HUDEP-2 (cell line): ENCODE data around the gene RPL28.
A peak's percentile ranks its signal among the peaks of the same experiment; 100 is the strongest.

Experiments
- DNase-seq, 76 experiments: peaks; one replicate each; lab custom pipeline; 2025; ENCODE audit not compliant: unreplicated experiment in 76 of 76; lab: John Stamatoyannopoulos, UW

Gene RPL28

DNA sequence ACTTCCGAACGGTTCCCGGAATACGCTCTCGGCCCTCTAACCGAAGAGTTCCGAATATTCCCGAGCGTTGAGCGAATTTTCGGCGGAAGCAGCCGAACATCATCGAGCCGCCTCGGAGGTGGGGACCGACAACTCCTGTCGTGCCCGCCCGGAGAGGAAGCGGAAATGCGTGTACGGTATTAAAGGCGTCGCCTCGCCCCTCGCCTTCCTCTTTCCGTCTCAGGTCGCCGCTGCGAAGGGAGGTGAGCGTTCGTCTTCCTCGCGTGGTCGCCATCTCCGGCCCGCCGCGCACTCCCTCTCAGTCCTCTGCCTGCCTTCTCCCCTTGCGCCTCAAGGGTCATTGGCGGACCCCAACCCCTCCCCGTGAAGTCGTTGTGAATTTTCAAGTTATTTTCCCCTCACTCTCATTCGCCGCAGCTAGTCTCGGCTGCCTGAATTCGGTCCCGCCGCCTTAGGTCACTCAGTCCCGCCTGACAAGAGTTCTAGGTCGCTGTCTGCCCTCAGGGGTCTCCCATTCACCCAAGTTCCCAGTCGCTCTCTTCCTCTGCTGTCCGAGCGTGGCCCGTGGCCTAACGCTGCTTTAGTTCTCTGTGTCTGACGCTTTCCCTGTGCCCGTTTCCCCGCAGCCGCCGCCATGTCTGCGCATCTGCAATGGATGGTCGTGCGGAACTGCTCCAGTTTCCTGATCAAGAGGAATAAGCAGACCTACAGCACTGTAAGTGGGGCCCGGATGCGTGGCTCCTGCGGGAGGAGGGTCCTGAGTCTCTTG, at the start of gene RPL28:
TSS of gene RPL28 (plus strand) at position 209 of the 769 bp plus-strand sequence. CDS start at position 635, 426 bp downstream.
- peak in 75 of 76 experiments; percentile 81 to 100 (median 99) for DNase-seq

DNA sequence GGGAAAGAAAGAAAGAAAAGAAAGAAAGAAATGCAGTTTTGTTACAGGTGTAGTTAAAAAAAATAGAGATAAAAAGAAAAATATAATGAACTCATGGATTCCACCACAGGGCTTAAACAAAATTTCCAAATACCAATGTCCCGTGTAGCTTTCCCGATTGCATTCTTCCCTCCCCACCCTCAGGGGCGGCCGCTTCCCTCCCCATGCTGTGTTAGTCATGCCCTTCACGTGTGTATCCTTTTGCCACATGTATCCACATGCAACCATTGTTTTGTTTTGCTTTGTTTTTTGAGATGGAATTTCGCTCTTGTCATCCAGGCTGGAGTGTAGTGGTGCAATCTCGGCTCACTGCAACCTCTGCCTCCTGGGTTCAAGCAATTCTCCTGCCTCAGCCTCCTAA, 49.6 kb upstream of the RPL28 start:
- DNase-seq = no peak

DNA sequence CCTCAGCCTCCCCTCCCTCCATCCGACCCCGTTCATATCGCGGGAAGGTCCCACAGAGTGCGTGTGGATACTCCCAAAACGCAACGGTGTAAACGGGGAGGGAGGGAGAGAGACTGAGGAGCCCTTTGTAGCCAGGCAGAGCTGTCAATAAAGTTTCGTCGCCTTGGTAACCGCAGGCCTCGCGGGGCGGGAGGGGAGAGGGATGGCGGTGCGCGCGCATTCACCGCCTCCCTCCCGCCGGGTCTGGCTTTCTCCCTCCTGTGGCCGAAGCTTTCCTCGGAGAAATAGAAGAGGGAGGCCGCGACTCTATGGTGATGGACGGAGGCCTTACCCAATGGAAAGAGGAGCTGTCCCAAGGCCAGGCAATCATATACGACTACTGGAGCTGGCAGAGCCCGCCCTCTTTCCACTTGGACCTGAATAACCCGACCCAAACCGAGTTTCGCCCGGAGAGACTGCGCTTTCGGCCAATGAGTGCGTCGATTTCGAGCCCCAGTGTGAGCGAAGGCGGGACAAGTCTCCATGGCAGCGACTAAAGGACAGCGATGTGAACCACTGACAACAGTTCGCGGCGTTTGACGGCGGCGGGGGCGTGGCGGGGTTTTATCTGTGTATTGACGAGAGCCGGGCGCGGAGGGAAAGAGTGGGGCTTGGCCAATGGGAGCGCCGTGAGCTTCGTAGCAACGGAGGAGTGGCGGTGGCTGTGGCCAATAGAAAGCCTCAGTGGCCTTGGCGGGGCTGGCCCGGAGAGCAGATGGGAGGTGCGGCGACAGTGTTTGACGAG, 46.4 kb upstream of the RPL28 start, which contains the start of gene KMT5C:
TSS of gene KMT5C (plus strand) at position 772 of the 784 bp plus-strand sequence. CDS start 2,061 bp downstream, outside the sequence.
- peak; percentile 86 to 100 (median 100) for DNase-seq

DNA sequence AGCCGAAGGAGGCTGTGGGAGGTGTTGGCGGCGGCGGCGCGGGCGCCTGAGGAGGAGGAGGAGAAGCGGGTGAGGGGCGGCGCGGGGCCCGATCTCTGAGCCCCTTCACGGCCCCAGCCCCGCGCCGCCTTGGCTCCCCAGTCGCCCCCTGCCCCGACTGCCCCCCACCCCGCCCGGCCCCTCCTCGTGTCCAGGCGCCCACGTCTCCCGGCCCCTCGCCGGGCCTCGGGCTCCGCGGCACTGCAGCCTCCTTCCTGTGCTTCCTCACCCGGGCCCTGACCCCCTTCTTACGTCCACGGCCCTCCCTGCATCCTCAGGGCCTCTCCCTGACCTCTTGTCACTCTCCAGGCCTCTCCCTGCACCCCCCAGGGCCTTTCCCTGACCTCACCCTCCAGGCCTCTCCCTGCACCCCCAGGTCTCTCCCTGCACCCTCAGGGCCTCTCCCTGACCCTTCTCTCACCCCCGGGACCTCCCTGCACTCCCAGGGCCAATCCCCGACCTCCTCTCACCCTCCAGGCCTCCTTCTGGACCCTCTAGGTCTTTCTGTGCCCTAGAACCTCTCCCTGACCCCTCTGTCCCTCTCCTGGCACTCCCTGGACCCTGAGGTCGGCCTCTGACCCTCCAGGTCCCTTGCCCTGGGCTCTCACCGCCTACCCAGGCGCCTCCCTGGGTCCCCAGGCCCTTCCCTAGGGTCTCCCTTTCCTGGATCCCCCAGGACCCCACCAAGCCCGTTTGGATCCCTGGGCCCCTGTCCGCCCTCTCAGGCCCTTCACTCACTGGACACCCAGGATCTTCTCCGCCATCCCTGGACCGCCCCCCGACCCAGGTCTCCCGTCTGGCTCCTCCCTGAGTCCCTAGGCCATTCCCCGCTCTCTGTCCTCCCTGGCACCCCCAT, 45.6 kb upstream of the RPL28 start:
- DNase-seq = peak in 28 of 76 experiments; percentile 14 to 64 (median 44)

DNA sequence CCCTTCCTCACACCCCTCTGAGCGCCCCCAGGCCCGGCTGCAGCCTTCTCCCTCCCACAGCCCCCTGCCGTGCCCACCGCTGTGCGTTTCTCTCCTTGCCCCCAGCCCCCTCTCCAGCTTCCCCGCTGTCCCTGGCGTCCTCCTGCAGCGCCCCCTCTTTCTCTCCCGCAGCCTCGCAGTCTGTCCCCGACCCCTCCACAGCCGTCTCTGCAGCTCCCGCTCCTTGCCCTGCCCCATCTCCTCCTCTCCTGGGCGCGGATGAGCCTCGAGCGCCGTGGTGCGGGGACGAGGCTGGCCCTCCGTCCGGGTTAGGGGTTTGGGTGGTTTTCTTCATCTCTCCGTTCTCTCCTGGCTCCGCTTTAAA, 45.0 kb upstream of the RPL28 start:
- peak in 13 of 76 experiments; percentile 18 to 46 (median 30) for DNase-seq

DNA sequence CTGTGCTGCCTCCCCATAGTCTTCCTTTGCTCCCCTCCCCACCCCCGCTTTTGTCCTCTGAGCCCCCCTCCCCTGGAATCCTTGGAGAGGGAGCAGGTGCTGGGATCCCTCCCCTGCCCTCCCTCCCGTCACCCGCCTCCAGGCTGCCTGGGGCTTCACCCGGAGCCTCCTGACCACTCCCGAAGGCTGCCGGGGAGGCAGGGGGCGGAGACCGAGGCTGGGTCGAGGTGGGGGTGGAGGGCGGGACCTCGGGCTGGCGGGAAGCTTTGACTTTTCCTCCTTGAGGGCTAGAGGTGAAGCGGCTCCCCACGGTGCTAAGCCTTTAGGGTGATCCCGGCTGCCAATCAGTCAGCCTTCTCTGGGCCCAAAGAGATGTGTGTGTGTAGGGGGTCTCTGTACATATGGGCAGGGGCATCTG, 44.6 kb upstream of the RPL28 start:
- DNase-seq = peak in 73 of 76 experiments; percentile 28 to 93 (median 79)

DNA sequence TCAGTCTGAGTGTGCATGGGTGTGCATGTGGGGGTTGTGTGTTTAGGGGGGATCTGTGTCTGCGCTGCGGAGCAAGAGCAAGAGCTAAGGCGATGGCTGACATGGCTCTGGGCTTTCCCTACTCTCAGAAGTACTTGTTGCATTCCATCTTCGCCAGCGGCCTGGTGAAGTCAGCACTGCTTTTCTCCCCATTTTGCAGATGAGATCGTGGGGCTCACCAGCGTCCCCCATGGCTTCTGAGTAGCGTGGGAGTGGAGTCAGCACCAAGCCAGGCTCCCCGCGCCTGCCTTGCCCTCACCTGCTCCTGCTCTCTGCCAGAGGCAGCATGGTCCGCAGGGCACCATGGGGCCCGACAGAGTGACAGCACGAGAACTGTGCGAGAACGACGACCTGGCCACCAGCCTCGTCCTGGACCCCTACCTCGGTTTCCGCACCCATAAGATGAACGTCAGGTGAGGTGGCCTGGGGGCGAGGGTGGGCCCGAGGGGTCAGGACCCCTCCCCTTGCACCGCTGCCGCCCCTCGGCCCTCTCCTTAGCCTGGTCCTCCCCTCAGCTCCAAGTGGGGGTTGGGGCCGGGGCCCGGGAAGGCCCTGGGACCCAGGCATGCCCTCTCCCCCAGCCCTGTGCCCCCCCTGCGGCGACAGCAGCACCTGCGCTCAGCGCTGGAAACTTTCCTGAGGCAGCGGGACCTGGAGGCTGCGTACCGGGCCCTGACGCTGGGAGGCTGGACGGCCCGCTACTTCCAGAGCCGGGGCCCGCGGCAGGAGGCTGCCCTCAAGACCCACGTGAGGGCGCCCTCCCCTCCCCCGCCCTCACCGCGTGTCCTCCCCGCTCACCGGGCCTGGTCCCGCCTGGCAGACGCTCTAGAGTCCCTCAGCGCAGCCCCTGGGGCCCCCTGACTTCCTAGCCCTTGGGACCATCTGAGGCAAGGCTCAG, 43.9 kb upstream of the RPL28 start:
- DNase-seq = no peak

DNA sequence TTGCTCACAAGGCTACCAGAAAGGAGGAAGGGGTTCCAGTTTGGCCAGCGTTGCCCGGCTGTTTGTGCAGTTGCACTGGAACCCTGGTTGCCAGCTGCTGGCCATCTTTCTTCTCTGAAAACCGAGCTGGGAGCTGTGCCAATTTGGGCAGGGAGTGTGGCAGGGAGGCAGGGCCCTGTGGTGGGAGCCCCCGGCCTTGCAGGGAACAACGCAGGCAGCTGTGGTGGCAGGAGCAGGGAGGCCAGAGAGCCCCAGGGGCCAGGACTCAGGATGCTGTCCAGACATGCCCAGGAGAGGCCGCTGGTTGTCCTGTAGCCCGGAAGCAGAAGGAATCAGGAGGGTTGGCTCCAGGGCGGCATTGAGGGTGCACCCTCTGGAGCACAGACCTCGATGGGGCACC, 41.3 kb upstream of the RPL28 start:
- DNase-seq = peak in 48 of 76 experiments; percentile 7 to 67 (median 41)

DNA sequence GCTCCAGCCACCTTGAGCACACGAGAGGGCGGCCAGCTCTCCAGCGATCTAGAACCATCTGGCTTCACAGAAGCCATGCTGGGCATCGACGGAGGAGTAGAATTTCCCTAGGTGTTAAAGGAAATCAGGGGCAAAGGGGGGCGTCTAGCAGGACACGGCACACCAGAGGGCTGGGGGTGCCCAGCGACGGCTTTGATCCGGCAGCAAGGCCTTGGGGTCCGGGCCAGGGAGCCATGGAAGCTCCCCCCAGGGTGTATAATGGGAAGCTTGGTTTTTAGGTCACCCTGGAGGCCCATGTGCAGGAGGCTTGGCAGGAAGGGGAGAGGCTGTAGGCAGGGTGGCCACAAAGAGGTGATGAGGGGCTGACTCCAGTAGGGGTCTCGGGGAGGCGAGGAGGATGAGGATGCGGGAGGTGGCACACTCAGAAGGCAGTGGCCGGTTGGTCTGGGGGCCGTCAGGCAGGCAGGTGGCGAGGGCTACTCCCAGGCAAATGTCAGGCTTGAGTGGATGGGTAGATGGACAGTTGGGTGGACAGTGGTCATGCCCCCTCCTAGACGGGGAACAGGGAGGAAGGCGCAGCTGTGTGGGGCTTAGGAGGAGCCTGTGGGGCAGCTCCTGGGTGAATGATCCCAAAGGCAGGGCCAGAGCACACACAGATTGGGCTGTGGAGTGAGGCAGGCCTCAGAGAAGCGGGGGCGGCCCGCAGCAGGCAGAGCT, 40.5 kb upstream of the RPL28 start:
- no peak for DNase-seq

DNA sequence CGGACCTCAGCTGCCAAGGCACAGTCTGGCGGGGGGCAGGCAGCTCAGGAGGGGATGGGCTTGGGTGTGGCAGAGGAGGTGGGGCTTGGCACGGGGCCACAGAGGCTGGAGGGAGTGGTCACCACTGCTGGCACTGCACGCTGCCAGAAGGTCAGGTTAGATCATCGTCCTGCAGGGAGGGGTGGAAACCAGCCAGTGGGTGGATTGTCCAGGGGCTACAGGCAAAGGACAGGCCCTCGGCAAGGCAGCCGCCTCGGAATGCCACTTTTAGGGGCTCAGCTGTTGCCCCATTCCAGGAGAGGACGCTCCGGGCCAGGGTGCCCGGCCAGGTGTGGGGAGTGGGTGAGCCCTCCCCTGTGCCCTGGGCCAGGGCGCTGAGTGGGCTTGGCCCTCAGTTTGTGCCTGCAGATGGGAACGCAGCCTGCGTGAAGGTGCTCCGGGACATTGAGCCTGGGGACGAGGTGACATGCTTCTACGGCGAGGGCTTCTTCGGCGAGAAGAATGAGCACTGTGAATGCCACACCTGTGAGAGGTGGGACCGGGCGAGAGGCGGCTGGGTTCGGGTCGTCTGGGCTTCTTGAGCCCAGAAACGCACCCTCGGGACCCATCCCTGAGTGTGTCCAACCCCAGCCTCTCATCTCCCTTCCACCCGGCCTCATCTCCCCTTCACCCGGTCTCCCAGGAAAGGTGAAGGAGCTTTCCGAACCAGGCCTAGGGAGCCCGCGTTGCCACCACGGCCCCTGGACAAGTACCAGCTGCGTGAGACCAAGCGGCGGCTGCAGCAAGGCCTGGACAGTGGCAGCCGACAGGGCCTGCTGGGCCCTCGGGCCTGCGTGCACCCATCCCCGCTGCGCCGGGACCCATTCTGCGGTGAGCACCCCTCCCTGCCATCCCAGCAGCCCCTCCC, 39.7 kb upstream of the RPL28 start:
- DNase-seq = peak in 74 of 76 experiments; percentile 45 to 98 (median 83)

DNA sequence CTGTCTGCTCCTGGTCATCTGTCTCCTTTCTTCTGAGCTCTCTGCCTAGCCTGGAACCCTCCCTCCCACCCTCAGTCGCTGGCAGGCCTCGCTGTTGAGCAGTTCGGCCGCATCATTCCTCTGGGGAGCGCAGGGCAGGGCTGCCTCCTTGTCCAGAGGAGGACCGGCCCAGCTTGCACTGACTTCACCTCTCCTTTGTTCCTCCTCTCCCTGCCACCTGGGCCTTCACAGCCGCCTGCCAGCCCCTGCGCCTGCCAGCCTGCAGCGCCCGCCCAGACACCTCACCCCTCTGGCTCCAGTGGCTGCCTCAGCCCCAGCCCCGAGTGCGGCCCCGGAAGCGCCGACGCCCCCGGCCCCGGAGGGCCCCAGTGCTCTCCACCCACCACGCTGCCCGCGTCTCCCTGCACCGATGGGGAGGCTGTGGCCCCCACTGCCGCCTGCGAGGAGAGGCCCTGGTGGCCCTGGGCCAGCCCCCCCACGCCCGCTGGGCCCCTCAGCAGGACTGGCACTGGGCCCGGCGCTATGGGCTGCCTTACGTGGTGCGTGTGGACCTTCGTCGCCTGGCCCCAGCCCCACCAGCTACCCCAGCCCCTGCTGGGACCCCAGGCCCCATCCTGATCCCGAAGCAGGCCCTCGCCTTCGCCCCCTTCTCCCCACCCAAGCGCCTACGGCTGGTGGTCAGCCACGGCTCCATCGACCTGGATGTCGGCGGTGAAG, 38.8 kb upstream of the RPL28 start:
- no peak for DNase-seq

DNA sequence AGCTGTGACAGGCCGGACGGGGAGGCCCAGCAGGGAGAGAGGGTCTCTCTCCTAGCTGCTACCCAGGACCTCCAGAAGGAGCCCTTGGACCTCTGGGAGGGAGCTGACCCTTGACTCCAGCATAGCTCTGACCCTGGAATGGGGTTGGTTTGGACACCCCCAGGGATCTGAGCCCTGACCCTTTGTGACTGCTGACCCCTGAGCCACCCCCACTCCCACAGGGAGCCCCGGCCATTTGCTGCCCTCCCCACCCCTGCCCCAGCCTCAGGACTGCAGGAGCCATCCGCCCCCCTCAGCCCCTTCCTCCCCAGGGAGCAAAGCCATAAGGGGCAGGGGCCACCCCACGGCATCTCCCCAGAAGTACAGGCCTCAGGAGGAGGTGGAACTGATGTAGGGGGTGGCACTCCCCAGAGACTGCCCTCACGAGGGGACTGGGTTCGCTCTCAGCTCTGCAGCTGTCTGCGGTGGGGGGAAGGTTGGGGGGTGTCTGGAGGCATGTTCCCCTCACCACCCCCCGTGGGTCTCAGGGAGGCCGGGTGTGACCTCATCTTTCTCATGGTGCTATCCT, 38.2 kb upstream of the RPL28 start:
- no peak for DNase-seq

DNA sequence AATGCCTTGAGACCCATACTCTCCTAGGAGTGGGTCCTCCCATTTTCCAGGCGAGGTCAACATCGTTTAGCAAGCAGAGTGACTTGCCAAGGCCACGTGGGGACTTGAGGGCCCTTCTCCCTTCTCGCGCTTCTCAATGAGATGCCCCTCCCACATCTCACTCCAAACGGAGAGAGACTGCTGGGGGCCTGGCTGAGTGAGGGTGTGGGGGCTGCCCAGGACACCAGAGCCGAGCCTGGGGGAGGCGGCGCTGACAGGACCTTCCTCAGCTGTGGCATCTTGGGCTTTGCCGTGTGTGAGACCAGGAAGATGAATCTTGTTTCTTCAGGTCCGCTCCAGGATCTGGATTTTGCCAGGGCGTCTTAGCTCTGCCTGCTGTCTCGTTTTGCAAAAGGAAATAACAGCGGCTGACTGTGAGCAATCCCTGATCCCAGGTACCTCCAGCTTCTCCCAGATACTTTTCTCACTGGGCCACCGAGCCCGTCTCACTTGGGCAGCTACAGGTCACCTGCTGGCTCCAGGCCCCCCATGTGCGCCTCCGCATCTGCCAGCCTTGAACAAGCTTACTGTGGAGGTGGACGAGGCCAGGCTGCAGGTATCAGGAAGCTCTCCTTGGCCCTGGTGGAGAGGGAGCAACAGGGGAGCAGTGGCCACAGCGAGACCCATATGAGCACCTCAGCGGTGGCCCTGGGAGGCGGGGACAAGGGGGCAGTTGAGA, 37.3 kb upstream of the RPL28 start:
- no peak for DNase-seq

DNA sequence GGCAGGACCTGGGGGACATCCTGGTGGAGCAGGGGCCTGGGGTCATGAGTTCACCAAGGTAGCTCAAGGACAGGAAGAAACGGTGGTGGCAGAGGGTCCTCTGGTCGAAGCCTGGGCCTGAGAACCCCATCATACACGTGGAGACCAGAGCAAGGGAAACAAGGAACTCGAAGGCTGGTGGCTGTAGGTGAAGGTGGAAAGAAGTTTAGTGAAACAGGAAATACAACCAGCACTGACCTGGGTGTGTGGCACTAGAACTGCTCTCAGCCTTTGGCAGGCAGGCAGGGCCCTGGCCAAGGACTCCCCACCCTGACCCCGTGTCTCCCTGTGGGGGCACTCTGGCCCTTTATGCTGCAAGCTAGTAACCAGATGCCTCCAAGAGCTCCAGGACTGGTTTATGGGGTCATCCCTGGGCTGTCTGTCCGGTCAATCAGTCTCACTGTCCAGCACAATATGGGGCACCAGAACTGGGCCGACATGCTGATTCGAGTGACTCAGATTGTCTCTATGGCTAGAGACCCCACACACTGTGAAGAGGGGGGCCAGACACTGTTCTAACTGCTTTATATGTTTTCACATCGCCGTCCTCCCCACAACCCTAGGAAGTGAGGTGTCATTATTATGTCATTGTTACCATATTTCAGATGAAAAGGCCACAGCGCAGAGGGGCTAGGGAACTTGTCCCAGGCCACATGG, 35.0 kb upstream of the RPL28 start:
- no peak for DNase-seq

DNA sequence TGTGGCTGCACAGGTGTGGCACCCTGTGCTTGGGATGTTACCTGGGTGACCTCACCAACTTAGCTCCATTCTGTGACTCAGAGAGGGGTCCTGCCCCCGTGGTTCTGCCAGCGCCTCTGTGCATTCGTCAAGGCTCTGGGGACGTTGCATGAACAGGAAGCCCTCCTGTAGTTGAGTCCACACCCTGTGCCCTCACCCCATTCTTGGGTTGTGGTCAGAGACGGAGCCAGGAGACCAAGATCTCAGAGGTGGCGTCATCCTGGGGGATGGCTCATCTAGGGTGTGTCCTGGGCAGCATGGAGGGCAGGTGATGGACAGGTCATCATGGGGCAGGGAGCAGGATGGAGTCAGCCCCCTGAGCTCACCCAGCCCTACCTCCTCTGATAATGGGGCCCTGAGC, 33.7 kb upstream of the RPL28 start:
- DNase-seq = no peak
